ENCODE data around the gene CYB5R3. TPM values are rescaled to one million over a fixed set of nuclear protein-coding genes. Genes with fewer than 3 reads are reported as not detected.
"Not testable (repeated sequence)": the region's sequence is repeated elsewhere in the genome, so short reads cannot be mapped to it uniquely, and the experiment has no call there.

CYB5R3 gene
- total RNA-seq, 1 donor from 2014 or later = 383 TPM

- Mint-ChIP-seq H3K9me3 (ENCODE audit: low read depth) (no peaks in the 10 kb centered on the region), H3K4me3 (ENCODE audit: unreplicated experiment) (peak overlapping the region; percentile 88), H3K36me3 (ENCODE audit: low read depth) (peaks cover 13% of the 10 kb centered on the region), H3K27ac (ENCODE audit: unreplicated experiment) (peak overlapping the region; percentile 47), H3K4me1 (ENCODE audit: low read depth) (peaks cover 11% of the 10 kb centered on the region), H3K27me3 (ENCODE audit: low read depth) (no peaks in the 10 kb centered on the region)
- no peak for DNase-seq (ENCODE audit: low spot score)
- no peak for TF ChIP-seq CTCF (IDR thresholded peaks at IDR 0.05)
These were observed 67.2 kb downstream of the CYB5R3 start for GRCh38 chr22:42581762-42582716.

- not testable (repeated sequence) for H3K36me3 Mint-ChIP-seq (ENCODE audit: low read depth); DNase-seq (ENCODE audit: low spot score); H3K27me3 Mint-ChIP-seq (ENCODE audit: low read depth); H3K9me3 Mint-ChIP-seq (ENCODE audit: low read depth)
- H3K27ac Mint-ChIP-seq (ENCODE audit: unreplicated experiment) = peak overlapping the region; percentile 83
- peaks cover 11% of the 10 kb centered on the region for H3K4me1 Mint-ChIP-seq (ENCODE audit: low read depth)
- peak overlapping the region; percentile 88 for H3K4me3 Mint-ChIP-seq (ENCODE audit: unreplicated experiment)
These were observed 67.9 kb downstream of the CYB5R3 start for GRCh38 chr22:42581194-42581761.

- H3K27ac Mint-ChIP-seq (ENCODE audit: unreplicated experiment); H3K9me3 Mint-ChIP-seq (ENCODE audit: low read depth); H3K36me3 Mint-ChIP-seq (ENCODE audit: low read depth); DNase-seq (ENCODE audit: low spot score); H3K4me3 Mint-ChIP-seq (ENCODE audit: unreplicated experiment); H3K27me3 Mint-ChIP-seq (ENCODE audit: low read depth): not testable (repeated sequence)
- peaks cover 11% of the 10 kb centered on the region for H3K4me1 Mint-ChIP-seq (ENCODE audit: low read depth)
These were observed 69.2 kb downstream of the CYB5R3 start for GRCh38 chr22:42580040-42580439.

- TF ChIP-seq CTCF (IDR thresholded peaks at IDR 0.05) = no peak
- Mint-ChIP-seq H3K4me1 (ENCODE audit: low read depth) (peaks cover 11% of the 10 kb centered on the region), H3K27me3 (ENCODE audit: low read depth) (no peaks in the 10 kb centered on the region), H3K9me3 (ENCODE audit: low read depth) (no peaks in the 10 kb centered on the region), H3K36me3 (ENCODE audit: low read depth) (peaks cover 1% of the 10 kb centered on the region), H3K4me3 (ENCODE audit: unreplicated experiment) (no peak overlapping the region), H3K27ac (ENCODE audit: unreplicated experiment) (no peak overlapping the region)
- no peak for DNase-seq (ENCODE audit: low spot score)
These were observed 71.5 kb downstream of the CYB5R3 start for GRCh38 chr22:42577623-42578240.

GRCh38 chr22:42577141-42577540, 72.1 kb downstream of the CYB5R3 start:
- H3K27ac Mint-ChIP-seq (ENCODE audit: unreplicated experiment); H3K4me1 Mint-ChIP-seq (ENCODE audit: low read depth); H3K9me3 Mint-ChIP-seq (ENCODE audit: low read depth); H3K27me3 Mint-ChIP-seq (ENCODE audit: low read depth); H3K4me3 Mint-ChIP-seq (ENCODE audit: unreplicated experiment); H3K36me3 Mint-ChIP-seq (ENCODE audit: low read depth); DNase-seq (ENCODE audit: low spot score): not testable (repeated sequence)

- not testable (repeated sequence) for H3K4me1 Mint-ChIP-seq (ENCODE audit: low read depth); H3K27ac Mint-ChIP-seq (ENCODE audit: unreplicated experiment); DNase-seq (ENCODE audit: low spot score); H3K4me3 Mint-ChIP-seq (ENCODE audit: unreplicated experiment); H3K36me3 Mint-ChIP-seq (ENCODE audit: low read depth); H3K9me3 Mint-ChIP-seq (ENCODE audit: low read depth); H3K27me3 Mint-ChIP-seq (ENCODE audit: low read depth)
These were observed 73.1 kb downstream of the CYB5R3 start for GRCh38 chr22:42575996-42576574.

- H3K4me3 Mint-ChIP-seq (ENCODE audit: unreplicated experiment); H3K9me3 Mint-ChIP-seq (ENCODE audit: low read depth); H3K27ac Mint-ChIP-seq (ENCODE audit: unreplicated experiment); DNase-seq (ENCODE audit: low spot score); H3K4me1 Mint-ChIP-seq (ENCODE audit: low read depth); H3K27me3 Mint-ChIP-seq (ENCODE audit: low read depth); H3K36me3 Mint-ChIP-seq (ENCODE audit: low read depth): not testable (repeated sequence)
These were observed 74.7 kb downstream of the CYB5R3 start for GRCh38 chr22:42574468-42574867.

GRCh38 chr22:42574046-42574445, 75.1 kb downstream of the CYB5R3 start:
- H3K4me3 Mint-ChIP-seq (ENCODE audit: unreplicated experiment); H3K4me1 Mint-ChIP-seq (ENCODE audit: low read depth); DNase-seq (ENCODE audit: low spot score); H3K9me3 Mint-ChIP-seq (ENCODE audit: low read depth); H3K27me3 Mint-ChIP-seq (ENCODE audit: low read depth); H3K36me3 Mint-ChIP-seq (ENCODE audit: low read depth); H3K27ac Mint-ChIP-seq (ENCODE audit: unreplicated experiment): not testable (repeated sequence)

GRCh38 chr22:42571068-42571467, 78.1 kb downstream of the CYB5R3 start:
- not testable (repeated sequence) for H3K9me3 Mint-ChIP-seq (ENCODE audit: low read depth); H3K27ac Mint-ChIP-seq (ENCODE audit: unreplicated experiment); H3K36me3 Mint-ChIP-seq (ENCODE audit: low read depth); DNase-seq (ENCODE audit: low spot score); H3K27me3 Mint-ChIP-seq (ENCODE audit: low read depth); H3K4me1 Mint-ChIP-seq (ENCODE audit: low read depth); H3K4me3 Mint-ChIP-seq (ENCODE audit: unreplicated experiment)

GRCh38 chr22:42570580-42570979, 78.6 kb downstream of the CYB5R3 start:
- H3K9me3 Mint-ChIP-seq (ENCODE audit: low read depth); H3K4me1 Mint-ChIP-seq (ENCODE audit: low read depth); H3K27ac Mint-ChIP-seq (ENCODE audit: unreplicated experiment); H3K4me3 Mint-ChIP-seq (ENCODE audit: unreplicated experiment); H3K36me3 Mint-ChIP-seq (ENCODE audit: low read depth); DNase-seq (ENCODE audit: low spot score); H3K27me3 Mint-ChIP-seq (ENCODE audit: low read depth): not testable (repeated sequence)
